GM18502 (cell line): ENCODE results near the gene RPS6KA4.
"Not testable (repeated sequence)": the region's sequence is repeated elsewhere in the genome, so short reads cannot be mapped to it uniquely, and the experiment has no call there.

Experiments used
- ATAC-seq: cut with Tn5 transposase; IDR thresholded peaks from one replicate; pipeline ENCODE4 v1.9.1; 2021; ENCODE audit warnings: mild to moderate bottlenecking; ENCODE audit not compliant: unreplicated experiment, poor library complexity

RPS6KA4 gene

DNA sequence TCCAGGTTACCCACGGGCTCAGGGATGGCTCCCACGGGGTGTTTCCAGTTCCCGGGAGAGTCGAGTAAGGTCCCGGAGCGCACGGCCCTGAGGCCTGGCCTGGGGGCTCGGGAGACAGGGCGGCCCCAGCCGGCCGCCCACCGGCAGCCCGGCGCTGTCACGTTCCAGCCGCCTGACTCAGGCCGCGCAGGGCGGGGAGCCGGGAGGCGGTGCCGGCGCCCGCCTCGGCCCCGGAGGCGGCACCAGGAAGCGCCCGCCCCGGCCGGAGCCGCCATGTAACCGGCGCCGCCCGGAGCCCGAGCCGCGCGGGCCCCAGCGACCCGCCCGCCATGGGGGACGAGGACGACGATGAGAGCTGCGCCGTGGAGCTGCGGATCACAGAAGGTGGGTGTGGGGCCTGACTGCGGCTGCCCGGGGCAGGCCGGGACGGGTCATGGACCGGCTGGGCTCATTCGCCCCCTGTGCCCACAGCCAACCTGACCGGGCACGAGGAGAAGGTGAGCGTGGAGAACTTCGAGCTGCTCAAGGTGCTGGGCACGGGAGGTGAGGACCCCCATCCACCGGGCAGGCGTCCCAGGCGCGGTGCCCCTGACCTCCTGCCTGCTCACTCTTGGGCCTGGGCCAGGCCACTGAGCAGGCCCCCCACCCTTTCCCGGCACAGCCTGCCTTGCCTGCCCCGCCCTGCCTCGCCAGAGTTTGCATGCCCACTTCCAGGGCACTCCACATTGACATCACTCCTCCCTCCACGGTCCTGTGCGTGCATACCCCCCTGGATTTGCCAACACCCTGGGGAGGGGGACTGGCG is at the start of gene RPS6KA4:
TSS of gene RPS6KA4 (plus strand) at position 256 of the 805 bp plus-strand sequence. CDS start at position 330, 74 bp downstream.
- ATAC-seq, result peak; percentile 60

DNA sequence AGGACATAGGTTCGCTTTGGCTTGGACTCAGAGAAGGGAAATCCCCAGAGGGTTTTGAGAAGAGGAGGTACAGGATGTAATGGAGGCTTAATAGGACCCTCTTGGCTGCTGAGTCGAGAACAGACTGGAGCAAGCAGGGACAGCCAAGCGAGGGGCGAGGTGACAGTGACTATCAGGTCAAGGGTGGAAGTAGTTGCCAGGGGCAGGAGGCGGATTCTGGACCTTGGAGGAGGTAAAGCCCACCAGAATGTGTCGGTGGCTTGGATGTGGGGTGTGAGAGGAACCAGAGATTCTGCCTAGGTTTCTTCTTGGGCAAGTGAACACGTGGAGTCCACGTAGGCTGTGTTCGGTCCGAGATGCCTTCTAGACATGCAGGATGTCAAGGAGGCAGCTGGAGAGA is 46.0 kb upstream of the RPS6KA4 start:
- ATAC-seq, result no peak

GRCh38 chr11:64313491-64314145 is 45.3 kb upstream of the RPS6KA4 start:
- ATAC-seq, result no peak

DNA sequence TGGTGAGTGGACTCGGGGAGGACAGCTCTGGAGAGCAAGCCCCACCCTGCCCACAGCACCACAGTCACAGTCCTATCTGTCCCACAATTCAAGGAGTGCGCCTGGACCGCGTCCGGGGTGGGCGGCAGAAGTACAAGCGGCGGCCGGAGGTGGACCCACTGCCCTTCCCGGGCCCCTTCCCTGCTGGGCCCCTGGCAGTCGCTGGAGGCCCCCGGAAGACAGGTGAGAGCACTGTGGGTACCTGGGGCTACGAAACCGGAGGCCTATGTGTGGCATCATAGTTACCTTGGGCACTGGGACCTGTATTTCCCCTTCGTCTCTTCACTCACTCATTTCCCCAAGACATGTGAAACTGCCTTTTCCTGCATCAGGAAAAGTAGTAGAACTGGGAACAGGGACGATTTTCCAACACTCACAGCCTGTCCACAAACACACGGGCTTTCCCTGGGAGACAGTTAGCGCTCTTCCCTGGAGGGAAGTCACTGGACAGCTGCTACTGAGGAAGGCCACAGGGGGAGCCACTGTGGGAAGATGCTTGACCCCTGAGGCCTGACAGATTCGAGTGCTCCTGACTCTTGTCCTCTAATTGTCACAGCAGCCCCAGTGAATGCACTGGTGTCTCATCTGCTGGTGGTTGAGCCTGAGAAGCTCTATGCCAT is 44.7 kb upstream of the RPS6KA4 start:
- ATAC-seq, result no peak

DNA sequence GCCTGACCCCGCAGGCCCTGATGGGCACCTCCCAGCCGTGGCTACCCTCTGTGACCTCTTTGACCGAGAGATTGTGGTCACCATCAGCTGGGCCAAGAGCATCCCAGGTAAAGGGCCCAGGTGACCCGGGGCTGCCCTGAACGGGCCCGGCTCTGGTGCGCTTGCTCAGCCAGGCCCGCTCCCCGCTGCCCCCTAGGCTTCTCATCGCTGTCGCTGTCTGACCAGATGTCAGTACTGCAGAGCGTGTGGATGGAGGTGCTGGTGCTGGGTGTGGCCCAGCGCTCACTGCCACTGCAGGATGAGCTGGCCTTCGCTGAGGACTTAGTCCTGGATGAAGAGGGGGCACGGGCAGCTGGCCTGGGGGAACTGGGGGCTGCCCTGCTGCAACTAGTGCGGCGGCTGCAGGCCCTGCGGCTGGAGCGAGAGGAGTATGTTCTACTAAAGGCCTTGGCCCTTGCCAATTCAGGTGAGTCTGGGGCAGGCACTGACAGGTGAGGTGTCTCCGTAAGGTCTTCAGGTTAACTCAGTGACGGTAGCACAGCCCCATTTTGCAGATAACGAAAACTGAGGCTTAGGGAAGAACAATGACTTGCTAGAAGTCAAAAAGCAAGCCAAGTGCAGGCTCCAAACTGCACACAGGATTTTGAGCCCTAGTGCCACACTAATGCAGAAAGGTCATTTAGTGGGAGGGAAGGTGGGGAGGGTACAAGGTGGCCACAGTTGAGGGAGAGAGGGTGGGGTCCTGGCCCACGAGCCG is 44.0 kb upstream of the RPS6KA4 start:
- no peak for ATAC-seq

- not testable (repeated sequence) for ATAC-seq
Observed at GRCh38 chr11:64315667-64316526, 43.1 kb upstream of the RPS6KA4 start.

- ATAC-seq, result peak; percentile 13
Observed at GRCh38 chr11:64316672-64317324, 42.2 kb upstream of the RPS6KA4 start.

DNA sequence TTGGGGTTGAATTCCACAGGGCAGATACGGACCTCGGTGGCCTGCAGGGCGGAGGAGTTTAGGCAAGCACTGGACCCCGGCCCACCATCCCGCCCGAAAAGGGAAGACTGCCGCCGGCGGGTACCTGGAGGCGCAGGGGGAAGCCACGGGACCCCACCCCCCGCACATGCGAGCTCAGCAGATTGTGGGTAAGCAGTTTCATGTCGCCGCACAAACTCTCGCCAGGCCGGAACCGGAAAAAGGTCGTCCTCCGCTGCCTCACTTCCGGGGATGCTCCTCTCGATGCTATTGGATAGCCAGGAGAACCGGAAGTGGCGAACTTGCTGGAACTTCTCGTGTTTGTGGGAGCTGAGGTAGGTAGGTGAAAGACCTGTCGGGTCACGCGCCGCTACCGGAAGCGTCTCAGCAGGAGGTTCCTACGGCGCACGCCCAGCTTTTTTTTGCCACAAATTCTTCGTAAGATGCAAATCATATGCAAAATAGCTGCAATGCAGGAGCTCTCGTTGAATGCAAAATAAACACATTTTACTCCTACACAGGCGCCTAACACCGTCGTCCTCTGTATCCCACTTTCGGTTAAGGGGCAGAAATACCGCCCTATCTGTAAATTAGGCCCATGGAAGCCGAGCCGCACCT is 41.5 kb upstream of the RPS6KA4 start, which contains the start of gene TRMT112:
TSS of gene TRMT112 (minus strand) at position 235 of the 636 bp plus-strand sequence. CDS start at position 202, 33 bp downstream.
- peak; percentile 60 for ATAC-seq

- ATAC-seq, result peak; percentile 75
Observed at GRCh38 chr11:64317961-64318765, 40.8 kb upstream of the RPS6KA4 start, which contains the start of gene PRDX5. TSS of gene PRDX5 (plus strand) at chr11:64318121. CDS start at chr11:64318216, 95 bp downstream.

DNA sequence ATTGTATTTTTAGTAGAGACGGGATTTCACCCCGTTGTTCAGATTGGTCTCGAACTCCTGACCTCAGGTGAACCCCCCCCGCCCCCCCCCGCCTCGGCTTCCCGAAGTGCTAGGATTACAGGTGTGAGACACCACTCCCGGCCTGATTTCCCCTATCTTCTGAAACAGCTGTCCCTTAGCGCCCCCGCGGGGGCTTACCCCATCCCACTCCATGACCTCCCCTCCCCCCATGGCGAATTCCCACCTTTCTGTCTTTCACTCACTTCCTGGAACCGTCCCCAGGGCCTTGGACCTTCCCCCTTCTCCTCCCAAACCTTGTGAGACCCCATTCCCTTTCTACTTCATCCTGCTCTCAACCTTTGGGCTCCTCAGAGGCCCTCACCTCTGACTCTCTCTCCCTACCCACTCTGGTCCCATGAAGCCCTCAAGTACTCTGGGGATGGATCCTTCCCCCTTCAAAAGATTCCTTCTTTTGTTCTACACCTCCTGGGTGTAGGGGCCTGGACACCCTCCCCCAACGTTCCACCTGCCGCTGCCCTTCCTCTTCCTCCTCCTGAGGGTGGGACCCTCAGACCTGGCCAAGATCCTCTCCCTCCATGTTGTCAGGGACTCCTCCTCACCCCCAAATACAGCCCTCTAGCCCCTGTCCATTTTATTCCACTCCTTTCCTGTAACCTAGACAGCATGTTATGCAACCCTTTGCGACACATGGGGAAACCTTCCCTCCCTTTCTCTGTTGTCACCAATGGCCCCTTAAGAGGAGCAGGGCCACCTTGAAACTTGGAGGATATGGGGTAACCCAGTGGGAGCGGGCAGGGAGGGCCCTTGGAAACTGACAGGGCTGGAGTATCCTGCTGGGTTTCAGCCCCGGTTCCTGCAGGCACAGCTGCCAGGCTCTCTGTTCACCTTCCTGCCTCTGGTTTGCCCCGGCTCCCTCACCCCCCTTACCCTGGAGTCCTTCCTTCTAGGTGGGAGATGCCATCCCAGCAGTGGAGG is 39.9 kb upstream of the RPS6KA4 start:
- ATAC-seq, result no peak

DNA sequence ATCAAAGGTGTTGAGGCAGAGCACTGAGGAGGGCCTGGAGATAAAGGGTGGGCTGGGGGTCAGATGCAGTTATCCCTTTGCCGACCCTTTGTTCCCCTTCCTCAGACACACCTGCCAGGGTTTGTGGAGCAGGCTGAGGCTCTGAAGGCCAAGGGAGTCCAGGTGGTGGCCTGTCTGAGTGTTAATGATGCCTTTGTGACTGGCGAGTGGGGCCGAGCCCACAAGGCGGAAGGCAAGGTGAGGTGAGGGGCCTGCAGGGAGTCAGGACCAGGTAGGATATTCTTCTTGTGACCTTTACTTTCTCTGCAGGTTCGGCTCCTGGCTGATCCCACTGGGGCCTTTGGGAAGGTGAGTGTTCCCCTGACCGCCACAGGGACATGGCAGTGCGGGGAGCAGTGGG is 38.4 kb upstream of the RPS6KA4 start:
- ATAC-seq, result no peak

DNA sequence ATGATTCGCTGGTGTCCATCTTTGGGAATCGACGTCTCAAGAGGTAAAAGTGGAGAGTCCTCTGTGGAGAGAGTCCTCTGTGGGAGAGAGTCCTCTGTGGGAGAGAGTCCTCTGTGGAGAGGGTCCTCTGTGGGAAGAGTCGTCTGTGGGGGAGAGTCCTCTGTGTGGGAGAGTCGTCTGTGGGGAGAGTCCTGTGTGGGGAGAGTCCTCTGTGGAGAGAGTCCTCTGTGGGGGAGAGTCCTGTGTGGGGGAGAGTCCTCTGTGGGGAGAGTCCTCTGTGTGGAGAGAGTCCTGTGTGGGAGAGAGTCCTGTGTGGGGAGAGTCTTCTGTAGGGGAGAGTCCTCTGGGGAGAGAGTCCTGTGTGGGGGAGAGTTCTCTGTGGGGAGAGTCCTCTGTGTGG is 37.9 kb upstream of the RPS6KA4 start:
- ATAC-seq, result no peak

- ATAC-seq, result no peak
Observed at GRCh38 chr11:64321533-64321932, 37.4 kb upstream of the RPS6KA4 start.

DNA sequence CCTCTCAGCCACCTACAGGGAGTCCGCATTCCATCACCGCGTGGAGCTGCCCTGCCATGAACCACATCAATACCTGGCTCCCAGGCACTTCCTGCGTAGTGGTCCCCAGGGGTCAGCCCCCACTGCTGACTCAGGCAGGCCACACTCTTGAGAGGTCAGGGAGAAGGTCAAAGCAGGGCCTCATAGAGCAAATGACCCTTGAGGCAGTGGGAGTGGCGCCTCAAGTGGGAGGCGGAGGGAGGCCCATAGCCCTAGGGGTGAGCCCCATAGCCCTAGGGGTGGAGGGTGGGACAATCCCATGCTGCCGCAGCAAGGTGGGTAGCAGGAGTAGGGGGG is 36.1 kb upstream of the RPS6KA4 start:
- ATAC-seq, result no peak

GRCh38 chr11:64323373-64323772 is 35.6 kb upstream of the RPS6KA4 start:
- ATAC-seq, result no peak

DNA sequence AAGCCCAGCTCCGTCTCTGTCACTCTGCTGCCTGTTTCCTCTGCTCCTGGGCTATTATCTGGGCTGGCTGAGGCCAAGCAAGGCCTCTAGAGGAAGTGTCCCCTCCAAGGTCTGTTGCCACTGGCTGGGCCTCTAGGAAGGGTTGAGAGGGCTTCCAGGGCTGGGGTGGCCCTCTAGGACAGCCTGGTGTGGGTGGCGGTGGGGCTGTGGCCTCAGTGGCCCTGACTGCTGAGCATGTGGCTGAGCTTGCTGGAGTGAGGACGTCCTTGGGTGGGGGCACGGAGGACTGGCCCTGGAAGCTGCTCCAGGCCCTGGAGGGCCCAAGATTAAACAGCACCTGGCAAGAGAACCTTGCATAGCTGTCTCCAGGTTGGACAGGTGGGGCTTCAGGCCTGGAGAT is 35.0 kb upstream of the RPS6KA4 start:
- not testable (repeated sequence) for ATAC-seq
